ENCODE measurements around the gene SLC48A1.

DNA sequence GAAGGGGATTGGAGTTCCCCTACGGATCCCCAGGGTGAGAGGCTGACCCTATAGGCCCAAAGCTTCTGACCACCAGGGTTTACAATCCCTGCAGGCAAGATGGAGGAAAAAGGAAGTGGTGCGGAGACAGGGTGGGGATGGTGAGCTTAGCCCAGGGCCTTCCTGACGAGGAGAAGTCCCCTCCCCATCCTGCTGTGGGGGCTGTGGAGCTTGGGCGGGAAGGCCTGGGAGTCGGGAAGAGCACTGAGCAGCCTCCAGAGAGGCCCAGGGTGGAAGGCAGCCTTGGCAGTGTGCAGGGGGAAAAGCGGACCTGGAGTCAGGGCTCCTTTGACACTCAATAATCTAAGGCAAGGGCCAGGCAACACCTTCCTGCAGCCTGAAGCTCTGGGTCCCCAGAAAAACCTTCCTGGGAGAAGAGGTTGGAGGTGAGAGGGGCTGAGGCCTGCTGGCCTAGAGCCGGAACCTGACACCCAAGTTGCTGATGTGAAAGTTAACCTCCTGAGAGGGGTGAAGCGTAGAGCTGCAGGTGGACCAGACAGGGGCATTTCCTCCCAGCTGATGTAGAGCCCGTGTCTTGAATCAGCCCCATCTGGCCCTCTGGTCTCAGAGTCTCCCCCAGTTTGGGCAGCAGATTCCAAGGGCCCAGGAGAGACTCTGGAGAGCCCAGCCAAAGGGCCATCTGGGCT is 40.6 kb downstream of the SLC48A1 start:
- TF ChIP-seq, protein P1, sequence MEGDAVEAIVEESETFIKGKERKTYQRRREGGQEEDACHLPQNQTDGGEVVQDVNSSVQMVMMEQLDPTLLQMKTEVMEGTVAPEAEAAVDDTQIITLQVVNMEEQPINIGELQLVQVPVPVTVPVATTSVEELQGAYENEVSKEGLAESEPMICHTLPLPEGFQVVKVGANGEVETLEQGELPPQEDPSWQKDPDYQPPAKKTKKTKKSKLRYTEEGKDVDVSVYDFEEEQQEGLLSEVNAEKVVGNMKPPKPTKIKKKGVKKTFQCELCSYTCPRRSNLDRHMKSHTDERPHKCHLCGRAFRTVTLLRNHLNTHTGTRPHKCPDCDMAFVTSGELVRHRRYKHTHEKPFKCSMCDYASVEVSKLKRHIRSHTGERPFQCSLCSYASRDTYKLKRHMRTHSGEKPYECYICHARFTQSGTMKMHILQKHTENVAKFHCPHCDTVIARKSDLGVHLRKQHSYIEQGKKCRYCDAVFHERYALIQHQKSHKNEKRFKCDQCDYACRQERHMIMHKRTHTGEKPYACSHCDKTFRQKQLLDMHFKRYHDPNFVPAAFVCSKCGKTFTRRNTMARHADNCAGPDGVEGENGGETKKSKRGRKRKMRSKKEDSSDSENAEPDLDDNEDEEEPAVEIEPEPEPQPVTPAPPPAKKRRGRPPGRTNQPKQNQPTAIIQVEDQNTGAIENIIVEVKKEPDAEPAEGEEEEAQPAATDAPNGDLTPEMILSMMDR (conservative IDR thresholded peaks at IDR 0.05 in 1 of 2, IDR thresholded peaks at IDR 0.05 in 1 of 2; ENCODE audit: low read depth in 1 of 2, low read length in 2 of 2) = no peak
- TF ChIP-seq EZH2 (IDR thresholded peaks at IDR 0.05; ENCODE audit: low read length, missing control alignments) = no peak
